HG02571 (cell line): ENCODE results near the gene LANCL2.
"Not testable (repeated sequence)": the region's sequence is repeated elsewhere in the genome, so short reads cannot be mapped to it uniquely, and the experiment has no call there.

Experiments used
- ATAC-seq: cut with Tn5 transposase; IDR thresholded peaks from one replicate; pipeline ENCODE4 v1.9.1; 2021; ENCODE audit warnings: mild to moderate bottlenecking, moderate library complexity; ENCODE audit not compliant: unreplicated experiment

LANCL2 gene

GRCh38 chr7:55402506-55402905 lies 37.4 kb downstream of the LANCL2 start:
- not testable (repeated sequence) for ATAC-seq

- ATAC-seq: no peak
These were observed 40.9 kb downstream of the LANCL2 start for GRCh38 chr7:55405856-55406541.

GRCh38 chr7:55409482-55410225 lies 44.5 kb downstream of the LANCL2 start:
- ATAC-seq: no peak

GRCh38 chr7:55410667-55411239 lies 45.6 kb downstream of the LANCL2 start:
- no peak for ATAC-seq

- no peak for ATAC-seq
These were observed 46.7 kb downstream of the LANCL2 start for GRCh38 chr7:55411844-55412243.

GRCh38 chr7:55413442-55413841 lies 48.3 kb downstream of the LANCL2 start:
- no peak for ATAC-seq

GRCh38 chr7:55415173-55415778 lies 50.1 kb downstream of the LANCL2 start:
- peak; percentile 87 for ATAC-seq

- ATAC-seq: not testable (repeated sequence)
These were observed 52.3 kb downstream of the LANCL2 start for GRCh38 chr7:55417456-55417855.

GRCh38 chr7:55420530-55420929 lies 55.4 kb downstream of the LANCL2 start:
- no peak for ATAC-seq

GRCh38 chr7:55423277-55423711 lies 58.2 kb downstream of the LANCL2 start:
- no peak for ATAC-seq

GRCh38 chr7:55423891-55424290 lies 58.8 kb downstream of the LANCL2 start:
- ATAC-seq: no peak

- ATAC-seq: no peak
These were observed 60.1 kb downstream of the LANCL2 start for GRCh38 chr7:55425141-55425752.

- ATAC-seq: no peak
These were observed 61.5 kb downstream of the LANCL2 start for GRCh38 chr7:55426676-55427075.

GRCh38 chr7:55427342-55427741 lies 62.2 kb downstream of the LANCL2 start:
- no peak for ATAC-seq

GRCh38 chr7:55427800-55428199 lies 62.7 kb downstream of the LANCL2 start:
- ATAC-seq: no peak

GRCh38 chr7:55429835-55430499 lies 64.8 kb downstream of the LANCL2 start:
- ATAC-seq: no peak

- no peak for ATAC-seq
These were observed 66.8 kb downstream of the LANCL2 start for GRCh38 chr7:55431898-55432297.

GRCh38 chr7:55432506-55432905 lies 67.4 kb downstream of the LANCL2 start:
- no peak for ATAC-seq

- ATAC-seq: no peak
These were observed 68.0 kb downstream of the LANCL2 start for GRCh38 chr7:55432939-55433784.

- ATAC-seq: no peak
These were observed 70.3 kb downstream of the LANCL2 start for GRCh38 chr7:55435466-55435865.
